Gastroesophageal sphincter (tissue), 3 donors: ENCODE data around the gene ALOX12B.

ENCODE experiments used
- POLR2A ChIP-seq, 2 donors: fragments of 450-650 bp; IDR thresholded peaks; one replicate each; pipeline ENCODE4 v1.6.1; 2017; ENCODE audit warnings: antibody characterized with exemption in 2 of 2, mild to moderate bottlenecking in 2 of 2, moderate library complexity in 1 of 2
- TF ChIP-seq, protein P1 (sequence below), 4 experiments: fragments of 200-600 bp in 2 of 4; fragments of 450-650 bp in 2 of 4; sonication (generic) in 1 of 4; IDR thresholded peaks; one replicate each; pipeline ENCODE4 v1.5.1; 2017 to 2019; ENCODE audit warnings: antibody characterized with exemption in 4 of 4, mild to moderate bottlenecking in 2 of 4, moderate library complexity in 2 of 4

DNA sequence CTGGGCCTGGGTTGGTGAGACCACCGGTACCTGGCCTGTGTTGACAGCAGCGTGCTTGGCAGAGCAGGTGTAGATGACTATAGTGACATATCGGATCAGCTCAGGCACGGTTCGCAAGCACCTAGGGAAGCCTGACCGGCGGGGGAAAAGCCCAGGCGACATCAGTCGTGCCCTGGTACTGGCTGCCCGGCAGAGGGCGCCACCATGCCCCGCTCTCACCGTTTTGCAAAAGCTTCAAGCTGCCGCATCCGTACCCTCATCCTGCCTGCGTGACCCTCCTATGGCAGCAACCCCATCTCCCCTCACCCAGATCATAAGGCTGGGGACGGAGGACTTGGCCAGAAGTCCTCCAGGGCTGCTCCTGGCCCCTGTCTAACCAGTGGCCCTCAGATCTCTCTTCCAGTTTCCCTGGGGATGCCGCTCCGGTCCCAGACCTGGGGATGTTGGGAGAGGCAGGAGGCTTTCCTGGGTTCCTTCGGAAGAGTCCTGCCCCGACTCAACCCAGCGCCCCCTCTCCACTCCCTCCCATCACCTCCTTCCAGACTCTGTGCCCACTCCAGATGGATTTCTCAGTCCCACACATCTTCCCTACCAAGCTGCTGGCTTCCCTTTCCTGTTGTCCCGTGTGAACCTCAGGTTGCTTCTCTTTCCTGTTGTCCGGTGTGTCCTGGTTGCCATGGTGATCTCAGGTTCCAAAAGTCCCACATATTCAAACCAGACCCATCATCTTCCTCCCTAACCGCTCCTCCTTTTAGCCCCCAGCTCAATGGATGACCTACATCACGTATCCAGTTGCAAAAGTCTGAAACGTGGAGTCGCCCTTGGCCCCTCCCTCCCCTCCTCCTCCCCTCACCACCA, 13.7 kb downstream of the ALOX12B start:
- no peak for TF ChIP-seq POLR2A (IDR thresholded peaks at IDR 0.05)
- TF ChIP-seq, protein P1, sequence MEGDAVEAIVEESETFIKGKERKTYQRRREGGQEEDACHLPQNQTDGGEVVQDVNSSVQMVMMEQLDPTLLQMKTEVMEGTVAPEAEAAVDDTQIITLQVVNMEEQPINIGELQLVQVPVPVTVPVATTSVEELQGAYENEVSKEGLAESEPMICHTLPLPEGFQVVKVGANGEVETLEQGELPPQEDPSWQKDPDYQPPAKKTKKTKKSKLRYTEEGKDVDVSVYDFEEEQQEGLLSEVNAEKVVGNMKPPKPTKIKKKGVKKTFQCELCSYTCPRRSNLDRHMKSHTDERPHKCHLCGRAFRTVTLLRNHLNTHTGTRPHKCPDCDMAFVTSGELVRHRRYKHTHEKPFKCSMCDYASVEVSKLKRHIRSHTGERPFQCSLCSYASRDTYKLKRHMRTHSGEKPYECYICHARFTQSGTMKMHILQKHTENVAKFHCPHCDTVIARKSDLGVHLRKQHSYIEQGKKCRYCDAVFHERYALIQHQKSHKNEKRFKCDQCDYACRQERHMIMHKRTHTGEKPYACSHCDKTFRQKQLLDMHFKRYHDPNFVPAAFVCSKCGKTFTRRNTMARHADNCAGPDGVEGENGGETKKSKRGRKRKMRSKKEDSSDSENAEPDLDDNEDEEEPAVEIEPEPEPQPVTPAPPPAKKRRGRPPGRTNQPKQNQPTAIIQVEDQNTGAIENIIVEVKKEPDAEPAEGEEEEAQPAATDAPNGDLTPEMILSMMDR (IDR thresholded peaks at IDR 0.05) = peak in 3 of 4 experiments; percentile 68 to 89 (median 72)
